ENCODE measurements around the gene DCHS1.

- TF ChIP-seq POLR2A (IDR thresholded peaks at IDR 0.05): no peak
- no peak for TF ChIP-seq CTCF (IDR thresholded peaks at IDR 0.05)
These were observed 17.7 kb downstream of the DCHS1 start for GRCh38 chr11:6637871-6638270.
